HUDEP-2 (cell line): Measurements from ENCODE around the gene ATP10A.
"Not testable (repeated sequence)": the region's sequence is repeated elsewhere in the genome, so short reads cannot be mapped to it uniquely, and the experiment has no call there.

Experiments
- DNase-seq, 76 experiments: peaks; one replicate each; lab custom pipeline; 2025; ENCODE audit not compliant: unreplicated experiment in 76 of 76; lab: John Stamatoyannopoulos, UW

ATP10A gene

GRCh38 chr15:25859838-25860645 is 3.1 kb downstream of the ATP10A start:
- no peak for DNase-seq

GRCh38 chr15:25858952-25859760 is 4.0 kb downstream of the ATP10A start:
- no peak for DNase-seq

- not testable (repeated sequence) for DNase-seq
Observed at GRCh38 chr15:25856059-25856458, 7.1 kb downstream of the ATP10A start.

- DNase-seq: no peak
Observed at GRCh38 chr15:25852661-25853524, 10.2 kb downstream of the ATP10A start.

GRCh38 chr15:25852027-25852426 is 11.1 kb downstream of the ATP10A start:
- no peak for DNase-seq

GRCh38 chr15:25850154-25851111 is 12.7 kb downstream of the ATP10A start:
- DNase-seq: peak in 3 of 76 experiments; percentile 3 to 7 (median 6)

- DNase-seq: no peak
Observed at GRCh38 chr15:25849157-25849921, 13.8 kb downstream of the ATP10A start.

GRCh38 chr15:25848784-25849156 is 14.4 kb downstream of the ATP10A start:
- DNase-seq: no peak

GRCh38 chr15:25848325-25848724 is 14.8 kb downstream of the ATP10A start:
- DNase-seq: no peak

GRCh38 chr15:25847051-25847450 is 16.1 kb downstream of the ATP10A start:
- no peak for DNase-seq

GRCh38 chr15:25846377-25846776 is 16.8 kb downstream of the ATP10A start:
- DNase-seq: no peak

GRCh38 chr15:25844981-25845680 is 18.0 kb downstream of the ATP10A start:
- no peak for DNase-seq

- no peak for DNase-seq
Observed at GRCh38 chr15:25844542-25844941, 18.6 kb downstream of the ATP10A start.

- DNase-seq: no peak
Observed at GRCh38 chr15:25844076-25844475, 19.1 kb downstream of the ATP10A start.

- no peak for DNase-seq
Observed at GRCh38 chr15:25839638-25840156, 23.4 kb downstream of the ATP10A start.

- no peak for DNase-seq
Observed at GRCh38 chr15:25838871-25839195, 24.3 kb downstream of the ATP10A start.

GRCh38 chr15:25838191-25838870 is 24.8 kb downstream of the ATP10A start:
- DNase-seq: no peak

GRCh38 chr15:25832158-25832557 is 31.0 kb downstream of the ATP10A start:
- no peak for DNase-seq
